ENCODE data around the gene TMTC2.

TMTC2 gene

DNA sequence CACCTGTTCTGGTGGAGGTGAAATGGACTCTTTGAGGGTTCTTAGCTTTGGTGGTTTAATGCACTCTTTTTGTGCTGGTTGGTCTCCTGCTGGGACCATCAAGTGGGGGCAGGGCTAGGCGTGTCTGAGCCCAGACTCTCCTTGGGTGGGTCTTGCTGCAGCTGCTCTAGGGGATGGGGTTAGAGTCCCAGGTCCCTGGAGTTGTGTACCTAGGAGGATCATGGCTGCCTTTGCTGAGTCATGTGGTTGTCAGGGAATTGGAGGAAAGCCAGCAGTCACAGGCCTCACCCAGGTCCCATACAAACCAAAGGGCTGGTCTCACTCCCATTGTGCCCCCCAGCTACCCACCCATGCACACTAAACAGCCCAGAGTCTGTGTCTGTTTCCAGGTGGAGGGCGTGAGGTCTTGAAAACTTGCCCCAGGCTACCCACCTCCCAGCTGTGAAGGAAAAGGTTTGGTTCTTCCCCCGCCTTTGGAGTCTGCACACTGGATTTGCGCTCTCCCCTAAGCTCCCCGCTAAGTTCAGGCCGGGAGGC, 387.7 kb downstream of the TMTC2 start:
- no peaks in the 10 kb centered on the region for H3K4me1 ChIP-seq (ENCODE audit: control insufficient read depth, insufficient read depth, low read depth, low read length)
- no peak overlapping the region for H3K27ac ChIP-seq (ENCODE audit: low read length, poor library complexity, severe bottlenecking)
- no peak overlapping the region for H2AFZ ChIP-seq (ENCODE audit: low read depth, low read length)
- H2BK15ac ChIP-seq (ENCODE audit: low read depth, poor library complexity, severe bottlenecking): no peak overlapping the region
- WGBS: 92% methylated on average over 6 of the region's 6 CpGs
- H3K23ac ChIP-seq (ENCODE audit: low read length in 2 of 2): no peak overlapping the region
- H3K27me3 ChIP-seq (ENCODE audit: control insufficient read depth in 1 of 2, insufficient read depth in 1 of 2, low read length in 2 of 2): no peaks in the 10 kb centered on the region
- H4K8ac ChIP-seq (ENCODE audit: low read length): no peak overlapping the region
- DNase-seq: no peak
- no peak overlapping the region for H4K91ac ChIP-seq (ENCODE audit: low read length)
- H2AK5ac ChIP-seq (ENCODE audit: low read length, severe bottlenecking): no peak overlapping the region
- H3K4ac ChIP-seq (ENCODE audit: low read depth in 1 of 2, low read length in 2 of 2): no peak overlapping the region
- H2BK120ac ChIP-seq (ENCODE audit: low read depth, low read length): no peak overlapping the region
- no peak overlapping the region for H3K18ac ChIP-seq (ENCODE audit: low read depth in 1 of 2, low read length in 2 of 2)
- H3K79me1 ChIP-seq (replicated peaks; ENCODE audit: low read length, poor library complexity, severe bottlenecking): no peaks in the 10 kb centered on the region
- H2BK5ac ChIP-seq (ENCODE audit: low read depth, low read length, poor library complexity, severe bottlenecking): no peak overlapping the region
- no peaks in the 10 kb centered on the region for H3K9me3 ChIP-seq (ENCODE audit: control insufficient read depth, low read length)
- no peak overlapping the region for H3K14ac ChIP-seq (ENCODE audit: low read length in 2 of 2)
- no peak overlapping the region for H2BK12ac ChIP-seq (ENCODE audit: low read length in 2 of 2)
- H3K4me2 ChIP-seq (ENCODE audit: low read length, poor library complexity, severe bottlenecking): no peak overlapping the region
- H3K36me3 ChIP-seq (ENCODE audit: control insufficient read depth in 1 of 2, insufficient read depth in 2 of 2, low read depth in 1 of 2, low read length in 2 of 2): no peaks in the 10 kb centered on the region
- H3K4me3 ChIP-seq (ENCODE audit: insufficient read depth in 1 of 2, low read depth in 1 of 2, low read length in 2 of 2): no peak overlapping the region
- no peak overlapping the region for H3K9ac ChIP-seq (ENCODE audit: low read length)

DNA sequence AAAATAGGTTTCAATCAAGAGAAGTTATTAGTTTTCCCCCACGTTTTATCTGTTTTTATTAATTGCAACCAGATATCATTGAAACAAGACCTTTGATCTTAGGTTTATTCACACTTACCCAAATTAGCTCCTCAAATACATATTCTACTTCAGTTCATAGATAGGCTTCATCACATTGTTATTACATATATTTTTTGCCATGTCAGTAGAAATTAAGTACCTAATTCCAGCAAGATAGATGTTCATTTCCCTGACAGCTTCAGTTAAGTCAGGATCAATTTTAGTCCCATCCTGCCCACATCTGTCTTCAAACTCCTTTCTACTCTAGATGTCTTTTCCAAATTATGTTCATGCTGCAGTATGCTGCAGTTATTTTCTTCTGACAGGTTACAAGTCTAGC, 388.8 kb downstream of the TMTC2 start:
- Histone ChIP-seq H2BK120ac (ENCODE audit: low read depth, low read length) (no peak overlapping the region), H2AFZ (ENCODE audit: low read depth, low read length) (no peak overlapping the region), H2BK5ac (ENCODE audit: low read depth, low read length, poor library complexity, severe bottlenecking) (no peak overlapping the region), H4K8ac (ENCODE audit: low read length) (no peak overlapping the region), H2AK5ac (ENCODE audit: low read length, severe bottlenecking) (no peak overlapping the region), H3K4me3 (ENCODE audit: insufficient read depth in 1 of 2, low read depth in 1 of 2, low read length in 2 of 2) (no peak overlapping the region), H3K9me3 (ENCODE audit: control insufficient read depth, low read length) (no peaks in the 10 kb centered on the region), H3K27me3 (ENCODE audit: control insufficient read depth in 1 of 2, insufficient read depth in 1 of 2, low read length in 2 of 2) (no peaks in the 10 kb centered on the region), H3K4me1 (ENCODE audit: control insufficient read depth, insufficient read depth, low read depth, low read length) (no peaks in the 10 kb centered on the region), H3K79me1 (replicated peaks; ENCODE audit: low read length, poor library complexity, severe bottlenecking) (no peaks in the 10 kb centered on the region), H2BK15ac (ENCODE audit: low read depth, poor library complexity, severe bottlenecking) (no peak overlapping the region), H3K4me2 (ENCODE audit: low read length, poor library complexity, severe bottlenecking) (no peak overlapping the region), H3K36me3 (ENCODE audit: control insufficient read depth in 1 of 2, insufficient read depth in 2 of 2, low read depth in 1 of 2, low read length in 2 of 2) (no peaks in the 10 kb centered on the region), H3K27ac (ENCODE audit: low read length, poor library complexity, severe bottlenecking) (no peak overlapping the region), H4K91ac (ENCODE audit: low read length) (no peak overlapping the region), H3K9ac (ENCODE audit: low read length) (no peak overlapping the region), H3K14ac (ENCODE audit: low read length in 2 of 2) (no peak overlapping the region), H3K23ac (ENCODE audit: low read length in 2 of 2) (no peak overlapping the region), H3K18ac (ENCODE audit: low read depth in 1 of 2, low read length in 2 of 2) (no peak overlapping the region), H2BK12ac (ENCODE audit: low read length in 2 of 2) (no peak overlapping the region), H3K4ac (ENCODE audit: low read depth in 1 of 2, low read length in 2 of 2) (no peak overlapping the region)
- no peak for DNase-seq
- 65% methylated on average over 1 of the region's 1 CpG for WGBS

DNA sequence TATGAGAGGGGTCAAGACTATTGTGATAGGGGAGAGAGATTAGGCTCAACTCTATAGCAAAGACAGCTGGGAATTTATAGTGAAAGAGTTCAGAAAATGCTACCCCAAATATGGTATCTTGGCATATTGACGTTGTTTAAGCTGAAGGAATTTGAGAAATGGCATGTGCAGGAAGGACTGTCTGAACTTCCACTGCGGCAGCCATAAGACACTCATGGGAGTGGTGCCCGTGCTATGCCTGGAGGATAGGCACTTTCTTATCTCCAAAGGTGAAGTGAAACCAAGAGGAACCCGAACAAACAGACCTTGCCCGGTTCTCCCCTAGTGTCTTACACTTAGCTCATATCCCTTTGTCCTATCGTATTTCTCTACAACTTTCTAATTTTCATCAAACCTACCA, 390.3 kb downstream of the TMTC2 start:
- no peak overlapping the region for H2BK120ac ChIP-seq (ENCODE audit: low read depth, low read length)
- H3K4ac ChIP-seq (ENCODE audit: low read depth in 1 of 2, low read length in 2 of 2): no peak overlapping the region
- H2BK12ac ChIP-seq (ENCODE audit: low read length in 2 of 2): no peak overlapping the region
- no peak overlapping the region for H3K23ac ChIP-seq (ENCODE audit: low read length in 2 of 2)
- no peak overlapping the region for H3K4me3 ChIP-seq (ENCODE audit: insufficient read depth in 1 of 2, low read depth in 1 of 2, low read length in 2 of 2)
- no peak overlapping the region for H3K27ac ChIP-seq (ENCODE audit: low read length, poor library complexity, severe bottlenecking)
- H3K79me1 ChIP-seq (replicated peaks; ENCODE audit: low read length, poor library complexity, severe bottlenecking): no peaks in the 10 kb centered on the region
- no peak overlapping the region for H2AK5ac ChIP-seq (ENCODE audit: low read length, severe bottlenecking)
- no peak overlapping the region for H3K18ac ChIP-seq (ENCODE audit: low read depth in 1 of 2, low read length in 2 of 2)
- no peak overlapping the region for H2AFZ ChIP-seq (ENCODE audit: low read depth, low read length)
- WGBS: 94% methylated on average over 5 of the region's 6 CpGs
- no peaks in the 10 kb centered on the region for H3K9me3 ChIP-seq (ENCODE audit: control insufficient read depth, low read length)
- H3K36me3 ChIP-seq (ENCODE audit: control insufficient read depth in 1 of 2, insufficient read depth in 2 of 2, low read depth in 1 of 2, low read length in 2 of 2): no peaks in the 10 kb centered on the region
- H4K91ac ChIP-seq (ENCODE audit: low read length): no peak overlapping the region
- H2BK15ac ChIP-seq (ENCODE audit: low read depth, poor library complexity, severe bottlenecking): no peak overlapping the region
- no peak overlapping the region for H4K8ac ChIP-seq (ENCODE audit: low read length)
- no peak overlapping the region for H3K14ac ChIP-seq (ENCODE audit: low read length in 2 of 2)
- no peak overlapping the region for H3K4me2 ChIP-seq (ENCODE audit: low read length, poor library complexity, severe bottlenecking)
- H3K4me1 ChIP-seq (ENCODE audit: control insufficient read depth, insufficient read depth, low read depth, low read length): no peaks in the 10 kb centered on the region
- no peak for DNase-seq
- no peaks in the 10 kb centered on the region for H3K27me3 ChIP-seq (ENCODE audit: control insufficient read depth in 1 of 2, insufficient read depth in 1 of 2, low read length in 2 of 2)
- H3K9ac ChIP-seq (ENCODE audit: low read length): no peak overlapping the region
- H2BK5ac ChIP-seq (ENCODE audit: low read depth, low read length, poor library complexity, severe bottlenecking): no peak overlapping the region

DNA sequence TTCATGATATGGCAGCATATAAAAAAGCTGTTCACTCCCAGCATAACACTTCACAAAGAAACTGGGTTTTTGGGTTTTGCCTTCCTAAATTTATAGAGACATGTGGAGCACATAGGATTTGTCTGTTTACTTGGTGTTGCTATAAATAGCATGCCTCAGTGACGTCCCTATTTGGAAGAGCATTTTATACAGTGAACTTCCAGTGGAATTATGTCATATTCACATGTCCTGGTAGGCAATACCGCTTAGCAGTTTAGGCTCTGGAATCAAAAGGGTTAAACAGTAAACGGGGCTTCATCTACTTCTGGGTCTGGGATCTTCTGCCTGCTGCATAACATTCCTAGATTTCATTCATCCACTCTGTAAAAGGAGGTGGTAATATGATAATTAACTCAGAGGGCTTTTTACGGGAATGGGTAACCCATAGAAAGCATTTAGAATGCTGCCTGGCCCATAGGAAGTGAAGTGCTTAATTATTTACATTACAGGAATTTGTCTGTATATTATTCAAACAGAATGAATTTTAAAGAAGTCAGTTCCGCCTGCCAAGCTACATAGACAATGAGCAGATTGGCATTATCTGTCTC, 396.1 kb downstream of the TMTC2 start:
- WGBS: 65% methylated on average over 3 of the region's 5 CpGs
- Histone ChIP-seq H3K23ac (ENCODE audit: low read length in 2 of 2) (no peak overlapping the region), H3K18ac (ENCODE audit: low read depth in 1 of 2, low read length in 2 of 2) (no peak overlapping the region), H2BK15ac (ENCODE audit: low read depth, poor library complexity, severe bottlenecking) (no peak overlapping the region), H2BK12ac (ENCODE audit: low read length in 2 of 2) (no peak overlapping the region), H2BK120ac (ENCODE audit: low read depth, low read length) (no peak overlapping the region), H3K4me3 (ENCODE audit: insufficient read depth in 1 of 2, low read depth in 1 of 2, low read length in 2 of 2) (no peak overlapping the region), H2BK5ac (ENCODE audit: low read depth, low read length, poor library complexity, severe bottlenecking) (no peak overlapping the region), H2AFZ (ENCODE audit: low read depth, low read length) (no peak overlapping the region), H3K27ac (ENCODE audit: low read length, poor library complexity, severe bottlenecking) (no peak overlapping the region), H4K91ac (ENCODE audit: low read length) (no peak overlapping the region), H3K79me1 (replicated peaks; ENCODE audit: low read length, poor library complexity, severe bottlenecking) (no peaks in the 10 kb centered on the region), H3K9me3 (ENCODE audit: control insufficient read depth, low read length) (no peaks in the 10 kb centered on the region), H3K9ac (ENCODE audit: low read length) (no peak overlapping the region), H3K36me3 (ENCODE audit: control insufficient read depth in 1 of 2, insufficient read depth in 2 of 2, low read depth in 1 of 2, low read length in 2 of 2) (no peaks in the 10 kb centered on the region), H3K27me3 (ENCODE audit: control insufficient read depth in 1 of 2, insufficient read depth in 1 of 2, low read length in 2 of 2) (no peaks in the 10 kb centered on the region), H2AK5ac (ENCODE audit: low read length, severe bottlenecking) (no peak overlapping the region), H4K8ac (ENCODE audit: low read length) (no peak overlapping the region), H3K4me1 (ENCODE audit: control insufficient read depth, insufficient read depth, low read depth, low read length) (no peaks in the 10 kb centered on the region), H3K14ac (ENCODE audit: low read length in 2 of 2) (no peak overlapping the region), H3K4ac (ENCODE audit: low read depth in 1 of 2, low read length in 2 of 2) (no peak overlapping the region), H3K4me2 (ENCODE audit: low read length, poor library complexity, severe bottlenecking) (peak overlapping the region; percentile 39)
- peak; percentile 8 for DNase-seq

Measured in mesenchymal stem cell (in vitro differentiated cells and primary cell).